BLaER1 treated with 17β-estradiol and CSF1 and Interleukin-3, amounts not matched to agents 10 nM and 100 nM (cell line): ENCODE data around the gene ANO8.

Experiments used
- H3K27ac ChIP-seq, 11 experiments: shearing (Covaris generic); formaldehyde crosslinking; 2 replicates each; pipeline ENCODE4 v1.8.1; 2022
- H3K27me3 ChIP-seq, 11 experiments: shearing (Covaris generic); formaldehyde crosslinking; 2 replicates each; pipeline ENCODE4 v1.8.1; 2022
- H3K36me3 ChIP-seq, 11 experiments: shearing (Covaris generic); formaldehyde crosslinking; 2 replicates each; pipeline ENCODE4 v1.8.1; 2022
- H3K4me1 ChIP-seq, 10 experiments: shearing (Covaris generic); formaldehyde crosslinking; 2 replicates each; pipeline ENCODE4 v1.8.1; 2022
- H3K4me2 ChIP-seq, 11 experiments: shearing (Covaris generic); formaldehyde crosslinking; 2 replicates each; pipeline ENCODE4 v1.8.1; 2022
- H3K4me3 ChIP-seq, 10 experiments: shearing (Covaris generic); formaldehyde crosslinking; 2 replicates each; pipeline ENCODE4 v1.8.1; 2022
- H3K9ac ChIP-seq, 11 experiments: shearing (Covaris generic); formaldehyde crosslinking; 2 replicates each; pipeline ENCODE4 v1.8.1; 2022
- H3K9me3 ChIP-seq, 11 experiments: shearing (Covaris generic); formaldehyde crosslinking; replicated peaks in 1 of 11; 2 replicates each; pipeline ENCODE4 v1.8.1; 2022
- H4K20me1 ChIP-seq, 11 experiments: shearing (Covaris generic); formaldehyde crosslinking; 2 replicates each; pipeline ENCODE4 v1.8.1; 2022
- Cebpa-rat ChIP-seq, 11 experiments: shearing (Covaris generic); IDR thresholded peaks; 2 replicates each; pipeline ENCODE4 v1.8.1; 2022

The ANO8 gene

DNA sequence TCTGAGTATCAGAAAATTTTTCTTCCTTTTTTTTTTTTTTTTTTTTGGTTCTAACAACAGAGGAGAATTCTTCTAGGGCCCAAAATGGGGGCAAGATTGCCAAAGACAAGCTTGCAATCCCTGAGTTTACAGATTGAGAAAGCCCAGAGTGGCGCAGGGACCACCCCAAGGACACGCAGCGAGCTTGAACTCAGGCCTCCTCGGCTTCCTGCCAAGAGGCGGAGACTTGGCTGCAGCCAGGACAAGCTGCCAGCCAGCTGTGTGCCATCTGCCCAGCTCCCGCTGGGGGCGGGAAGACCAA lies 29.5 kb downstream of the ANO8 start:
- Histone ChIP-seq H3K36me3 (peaks cover 10 to 16% (median 15%) of the 10 kb centered on the region in 11 experiments; a peak in 21 of 22 replicates), H3K4me2 (peak overlapping the region; percentile 52 to 99 (median 96)), H3K9ac (peak overlapping the region in 2 of 11 experiments; percentile 8 to 25; a peak in 3 of 22 replicates), H3K9me3 (no peaks in the 10 kb centered on the region), H4K20me1 (peaks cover under 1 to 22% (median 7%) of the 10 kb centered on the region in 11 experiments; a peak in 18 of 22 replicates), H3K4me1 (peaks cover 57 to 72% (median 66%) of the 10 kb centered on the region in 10 experiments), H3K4me3 (peak overlapping the region in 3 of 10 experiments; percentile 19 to 77 (median 69); a peak in 5 of 20 replicates), H3K27ac (peak overlapping the region in 10 of 11 experiments; percentile 21 to 92 (median 51); a peak in 15 of 22 replicates), H3K27me3 (no peaks in the 10 kb centered on the region)
- no peak for TF ChIP-seq Cebpa-rat (IDR thresholded peaks at IDR 0.05)

- H3K27ac ChIP-seq, result peak overlapping the region in 10 of 11 experiments; percentile 21 to 92 (median 51); a peak in 16 of 22 replicates
- H3K27me3 ChIP-seq, result no peaks in the 10 kb centered on the region
- no peak for TF ChIP-seq Cebpa-rat (IDR thresholded peaks at IDR 0.05)
- no peaks in the 10 kb centered on the region for H3K9me3 ChIP-seq
- peak overlapping the region in 2 of 11 experiments; percentile 8 to 25; a peak in 3 of 22 replicates for H3K9ac ChIP-seq
- peak overlapping the region in 3 of 10 experiments; percentile 19 to 77 (median 69); a peak in 2 of 20 replicates for H3K4me3 ChIP-seq
- H3K4me2 ChIP-seq, result peak overlapping the region; percentile 87 to 99 (median 96)
- H4K20me1 ChIP-seq, result peaks cover 0 to 17% (median 5%) of the 10 kb centered on the region in 11 experiments; a peak in 12 of 22 replicates
- H3K36me3 ChIP-seq, result peaks cover 10 to 21% (median 16%) of the 10 kb centered on the region in 11 experiments; a peak in 21 of 22 replicates
- H3K4me1 ChIP-seq, result peaks cover 55 to 74% (median 64%) of the 10 kb centered on the region in 10 experiments
Observed at GRCh38 chr19:17304386-17305215, 30.1 kb downstream of the ANO8 start.

DNA sequence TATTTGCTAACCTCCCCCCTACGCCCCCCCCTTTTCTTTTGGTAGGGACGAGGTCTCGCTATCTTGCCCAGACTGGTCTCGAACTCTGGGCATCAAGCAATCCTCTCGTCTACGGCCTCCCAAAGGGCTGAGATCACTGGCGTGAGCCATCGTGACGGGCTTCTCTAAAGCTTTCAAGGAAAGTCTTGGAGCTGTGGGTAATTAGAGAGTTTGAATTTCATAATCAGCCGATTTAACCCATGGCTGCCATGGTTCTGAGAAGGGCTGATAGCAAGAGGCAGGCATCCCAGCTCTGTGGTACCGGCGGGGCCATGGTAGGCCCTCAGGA lies 30.8 kb downstream of the ANO8 start:
- no peaks in the 10 kb centered on the region for H3K27me3 ChIP-seq
- peaks cover 0 to 2% (median under 1%) of the 10 kb centered on the region in 11 experiments; a peak in 8 of 22 replicates for H3K9me3 ChIP-seq
- H3K27ac ChIP-seq, result peak overlapping the region in 9 of 11 experiments; percentile 30 to 92 (median 76); a peak in 15 of 22 replicates
- H4K20me1 ChIP-seq, result peaks cover 0 to 17% (median 3%) of the 10 kb centered on the region in 11 experiments; a peak in 8 of 22 replicates
- H3K36me3 ChIP-seq, result peaks cover 14 to 28% (median 21%) of the 10 kb centered on the region in 11 experiments
- H3K4me1 ChIP-seq, result peaks cover 54 to 77% (median 63%) of the 10 kb centered on the region in 10 experiments
- TF ChIP-seq Cebpa-rat (IDR thresholded peaks at IDR 0.05), result no peak
- peak overlapping the region; percentile 87 to 99 (median 96) for H3K4me2 ChIP-seq
- H3K9ac ChIP-seq, result peak overlapping the region in 5 of 11 experiments; percentile 84 to 88 (median 87); a peak in 6 of 22 replicates
- peak overlapping the region in 5 of 10 experiments; percentile 70 to 83 (median 74); a peak in 5 of 20 replicates for H3K4me3 ChIP-seq

- Histone ChIP-seq H3K4me2 (peak within 1 kb of the TSS; percentile 87 to 99 (median 96)), H4K20me1 (peaks cover 0 to 17% (median 3%) of the 10 kb centered on the region in 11 experiments; a peak in 8 of 22 replicates), H3K27me3 (no peaks in the 10 kb centered on the region), H3K4me3 (peak within 1 kb of the TSS; percentile 70 to 83 (median 74)), H3K27ac (peak within 1 kb of the TSS; percentile 61 to 92 (median 77)), H3K9ac (peak within 1 kb of the TSS; percentile 78 to 89 (median 85)), H3K9me3 (peaks cover 3 to 8% (median 6%) of the 10 kb centered on the region in 11 experiments; a peak in 21 of 22 replicates), H3K4me1 (peaks cover 48 to 71% (median 57%) of the 10 kb centered on the region in 10 experiments), H3K36me3 (peaks cover 20 to 34% (median 27%) of the 10 kb centered on the region in 11 experiments)
- no peak for TF ChIP-seq Cebpa-rat (IDR thresholded peaks at IDR 0.05)
Observed at GRCh38 chr19:17303167-17303939, 31.3 kb downstream of the ANO8 start, which contains the start of gene ABHD8. ABHD8 (minus strand) TSS chr19:17303425; CDS start chr19:17301616, 1,809 bp downstream.

DNA sequence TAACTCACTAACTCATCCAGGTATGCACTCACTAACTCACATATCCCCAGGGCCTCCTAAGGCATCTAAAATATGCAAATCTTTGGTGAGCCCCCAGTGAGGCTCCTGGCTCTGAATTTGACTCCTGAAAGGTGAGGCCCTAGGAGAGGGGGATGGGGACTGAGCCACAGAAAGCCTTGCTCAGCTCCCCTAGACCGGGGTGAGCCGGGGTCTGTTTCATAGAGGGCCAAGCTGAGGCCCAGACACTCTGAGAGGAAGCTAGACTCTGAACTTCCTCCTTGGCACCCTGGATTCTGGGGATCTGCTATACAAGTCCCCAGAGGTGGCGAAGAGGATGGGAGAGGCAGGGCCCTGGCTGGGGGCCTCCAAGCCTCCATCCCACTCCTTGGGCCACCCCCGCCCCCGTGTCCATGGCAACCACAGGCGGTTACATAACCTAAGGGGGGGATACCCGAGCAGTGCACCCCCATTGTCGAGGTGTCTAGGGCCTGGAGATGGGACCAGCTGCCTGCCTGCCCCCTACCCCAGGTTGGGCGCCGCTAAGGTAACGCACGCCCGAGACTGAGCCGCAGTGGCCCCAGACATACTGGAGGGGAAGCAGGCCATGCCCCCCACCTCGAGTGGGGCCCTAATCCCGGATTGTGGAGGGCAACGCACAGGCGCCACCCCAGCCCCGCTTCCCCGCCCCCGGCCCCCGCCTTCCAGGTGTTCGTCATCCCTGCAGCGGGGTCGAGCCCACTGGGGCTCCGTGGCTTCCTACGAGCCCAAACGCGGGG lies 32.1 kb downstream of the ANO8 start:
- Histone ChIP-seq H3K27me3 (no peaks in the 10 kb centered on the region), H3K27ac (peak overlapping the region; percentile 61 to 92 (median 77))

GRCh38 chr19:17300992-17301619 lies 33.5 kb downstream of the ANO8 start:
- peaks cover 33 to 55% (median 46%) of the 10 kb centered on the region in 11 experiments for H3K36me3 ChIP-seq

More for the DNA sequence above, 32.1 kb downstream of the ANO8 start:
- H3K4me3 ChIP-seq, result peak overlapping the region; percentile 70 to 83 (median 74)
- peak overlapping the region; percentile 87 to 99 (median 96) for H3K4me2 ChIP-seq
- peak overlapping the region; percentile 78 to 89 (median 85) for H3K9ac ChIP-seq
- peaks cover 28 to 41% (median 34%) of the 10 kb centered on the region in 11 experiments for H3K36me3 ChIP-seq
- H4K20me1 ChIP-seq, result peaks cover 0 to 17% (median 3%) of the 10 kb centered on the region in 11 experiments; a peak in 8 of 22 replicates
- peaks cover 41 to 64% (median 50%) of the 10 kb centered on the region in 10 experiments for H3K4me1 ChIP-seq
- peaks cover 6 to 15% (median 14%) of the 10 kb centered on the region in 11 experiments; a peak in 21 of 22 replicates for H3K9me3 ChIP-seq
- TF ChIP-seq Cebpa-rat (IDR thresholded peaks at IDR 0.05), result no peak

GRCh38 chr19:17296976-17297375 lies 37.7 kb downstream of the ANO8 start:
- no peak overlapping the region for H3K27ac ChIP-seq

More at GRCh38 chr19:17300992-17301619, 33.5 kb downstream of the ANO8 start:
- Histone ChIP-seq H3K9me3 (peaks cover 6 to 19% (median 14%) of the 10 kb centered on the region in 11 experiments; a peak in 21 of 22 replicates), H3K4me2 (peak overlapping the region in 3 of 11 experiments; percentile 13 to 98 (median 37); a peak in 4 of 22 replicates), H3K4me3 (no peak overlapping the region), H3K4me1 (peaks cover 28 to 62% (median 42%) of the 10 kb centered on the region in 10 experiments), H3K9ac (peak overlapping the region in 2 of 11 experiments; percentile 36 to 86; a peak in 3 of 22 replicates), H3K27me3 (no peaks in the 10 kb centered on the region), H4K20me1 (peaks cover 0 to 23% (median 4%) of the 10 kb centered on the region in 11 experiments; a peak in 9 of 22 replicates), H3K27ac (no peak overlapping the region)
- no peak for TF ChIP-seq Cebpa-rat (IDR thresholded peaks at IDR 0.05)

More at GRCh38 chr19:17296976-17297375, 37.7 kb downstream of the ANO8 start:
- Histone ChIP-seq H3K36me3 (peaks cover 47 to 77% (median 64%) of the 10 kb centered on the region in 11 experiments), H3K4me2 (peak overlapping the region in 1 of 11 experiments; percentile 7; a peak in 1 of 22 replicates), H3K27me3 (no peaks in the 10 kb centered on the region), H3K4me1 (peaks cover 9 to 62% (median 45%) of the 10 kb centered on the region in 10 experiments), H3K9ac (no peak overlapping the region), H3K9me3 (peaks cover 6 to 24% (median 14%) of the 10 kb centered on the region in 11 experiments; a peak in 21 of 22 replicates), H3K4me3 (no peak overlapping the region), H4K20me1 (peaks cover 0 to 26% (median 7%) of the 10 kb centered on the region in 11 experiments; a peak in 12 of 22 replicates)
- no peak for TF ChIP-seq Cebpa-rat (IDR thresholded peaks at IDR 0.05)
